Activated CD4-positive, alpha-beta memory T cell treated with anti-CD3 and anti-CD28 coated beads, Interleukin-2, amount 10 ng/mL, durations not matched to agents 7 days and 5 days (primary cell): Measurements from ENCODE around the gene ZNF208. TPM values are rescaled to one million over a fixed set of nuclear protein-coding genes. Genes with fewer than 3 reads are reported as not detected.
"Not testable (repeated sequence)": the region's sequence is repeated elsewhere in the genome, so short reads cannot be mapped to it uniquely, and the experiment has no call there.

Experiments used
- CTCF ChIA-PET: fragments of 350-600 bp; sonication (Branson Sonifier 250); formaldehyde crosslinking; loops from one replicate; lab custom pipeline; 2021; ENCODE audit warnings: antibody characterized with exemption, inconsistent platforms; lab: Charles Lee
- POLR2A ChIA-PET: fragments of 350-600 bp; sonication (Branson Sonifier 250); formaldehyde crosslinking; loops from one replicate; lab custom pipeline; 2021; ENCODE audit warnings: antibody characterized with exemption; lab: Charles Lee
- DNase-seq: peaks from one replicate; pipeline ENCODE4 v3.0.0-alpha.2; 2020
- H3K27ac Mint-ChIP-seq: one replicate; pipeline ENCODE4 v1.8.0; 2021; ENCODE audit warnings: mild to moderate bottlenecking, mixed read lengths
- H3K27me3 Mint-ChIP-seq: one replicate; pipeline ENCODE4 v1.8.0; 2021; ENCODE audit warnings: mixed read lengths
- H3K36me3 Mint-ChIP-seq: one replicate; pipeline ENCODE4 v1.8.0; 2021; ENCODE audit warnings: low read depth, mixed read lengths
- H3K4me1 Mint-ChIP-seq: one replicate; pipeline ENCODE4 v1.8.0; 2021; ENCODE audit warnings: mixed read lengths
- H3K4me3 Mint-ChIP-seq: one replicate; pipeline ENCODE4 v1.8.0; 2021; ENCODE audit warnings: mild to moderate bottlenecking, mixed read lengths
- H3K9me3 Mint-ChIP-seq: one replicate; pipeline ENCODE4 v1.8.0; 2021; ENCODE audit warnings: mixed read lengths
- total RNA-seq, 2 experiments: library from RNA; stranded (reverse); gene quantifications; one replicate each; pipeline ENCODE4 v1.2.3, GENCODE V29; 2021

ZNF208 gene
- total RNA-seq, 2 experiments from 2014 or later: 0.78 to 1.9 TPM

- CTCF ChIA-PET: no interaction called here
- Mint-ChIP-seq H3K27me3 (no peaks in the 10 kb centered on the region), H3K27ac (no peak overlapping the region), H3K9me3 (peaks cover 37% of the 10 kb centered on the region), H3K36me3 (no peaks in the 10 kb centered on the region), H3K4me3 (no peak overlapping the region), H3K4me1 (no peaks in the 10 kb centered on the region)
- no peak for DNase-seq
- POLR2A ChIA-PET: no interaction called here
Measured at GRCh38 chr19:21912654-21913053, 98.1 kb downstream of the ZNF208 start.

- Mint-ChIP-seq H3K4me3 (no peak overlapping the region), H3K36me3 (no peaks in the 10 kb centered on the region), H3K9me3 (peaks cover 36% of the 10 kb centered on the region), H3K27me3 (no peaks in the 10 kb centered on the region), H3K27ac (no peak overlapping the region), H3K4me1 (no peaks in the 10 kb centered on the region)
- POLR2A ChIA-PET: no interaction called here
- CTCF ChIA-PET: no interaction called here
- DNase-seq: no peak
Measured at GRCh38 chr19:21910318-21910717, 100.4 kb downstream of the ZNF208 start.

GRCh38 chr19:21908066-21908465, 102.7 kb downstream of the ZNF208 start:
- no peaks in the 10 kb centered on the region for H3K4me1 Mint-ChIP-seq
- POLR2A ChIA-PET: no interaction called here

GRCh38 chr19:21907516-21907915, 103.2 kb downstream of the ZNF208 start:
- ChIA-PET POLR2A (no interaction called here), CTCF (no interaction called here)

More at GRCh38 chr19:21908066-21908465, 102.7 kb downstream of the ZNF208 start:
- no peak for DNase-seq
- Mint-ChIP-seq H3K27me3 (no peaks in the 10 kb centered on the region), H3K4me3 (no peak overlapping the region), H3K36me3 (no peaks in the 10 kb centered on the region), H3K9me3 (peaks cover 47% of the 10 kb centered on the region), H3K27ac (no peak overlapping the region)
- CTCF ChIA-PET: no interaction called here

GRCh38 chr19:21902571-21902970, 108.2 kb downstream of the ZNF208 start:
- no peak overlapping the region for H3K27ac Mint-ChIP-seq
- no peaks in the 10 kb centered on the region for H3K36me3 Mint-ChIP-seq
- DNase-seq: no peak
- no peaks in the 10 kb centered on the region for H3K27me3 Mint-ChIP-seq
- CTCF ChIA-PET: no interaction called here
- POLR2A ChIA-PET: no interaction called here
- H3K4me1 Mint-ChIP-seq: no peaks in the 10 kb centered on the region
- peaks cover 51% of the 10 kb centered on the region for H3K9me3 Mint-ChIP-seq
- no peak overlapping the region for H3K4me3 Mint-ChIP-seq

More at GRCh38 chr19:21907516-21907915, 103.2 kb downstream of the ZNF208 start:
- H3K4me1 Mint-ChIP-seq: no peaks in the 10 kb centered on the region
- peaks cover 47% of the 10 kb centered on the region for H3K9me3 Mint-ChIP-seq
- H3K4me3 Mint-ChIP-seq: no peak overlapping the region
- H3K36me3 Mint-ChIP-seq: no peaks in the 10 kb centered on the region
- H3K27ac Mint-ChIP-seq: no peak overlapping the region
- no peaks in the 10 kb centered on the region for H3K27me3 Mint-ChIP-seq
- DNase-seq: no peak

GRCh38 chr19:21901861-21902260, 108.9 kb downstream of the ZNF208 start:
- H3K36me3 Mint-ChIP-seq: no peaks in the 10 kb centered on the region
- ChIA-PET POLR2A (no interaction called here), CTCF (no interaction called here)
- peaks cover 53% of the 10 kb centered on the region for H3K9me3 Mint-ChIP-seq
- H3K27me3 Mint-ChIP-seq: no peaks in the 10 kb centered on the region
- H3K4me1 Mint-ChIP-seq: no peaks in the 10 kb centered on the region
- H3K4me3 Mint-ChIP-seq: no peak overlapping the region
- no peak for DNase-seq
- H3K27ac Mint-ChIP-seq: no peak overlapping the region

- CTCF ChIA-PET: no interaction called here
- H3K4me3 Mint-ChIP-seq: no peak overlapping the region
- DNase-seq: no peak
- H3K27ac Mint-ChIP-seq: no peak overlapping the region
- H3K36me3 Mint-ChIP-seq: no peaks in the 10 kb centered on the region
- no peaks in the 10 kb centered on the region for H3K27me3 Mint-ChIP-seq
- peaks cover 49% of the 10 kb centered on the region for H3K9me3 Mint-ChIP-seq
- POLR2A ChIA-PET: no interaction called here
- no peaks in the 10 kb centered on the region for H3K4me1 Mint-ChIP-seq
Measured at GRCh38 chr19:21900401-21900800, 110.3 kb downstream of the ZNF208 start.

GRCh38 chr19:21891086-21891485, 119.7 kb downstream of the ZNF208 start:
- Mint-ChIP-seq H3K4me1 (no peaks in the 10 kb centered on the region), H3K27me3 (no peaks in the 10 kb centered on the region), H3K9me3 (peaks cover 33% of the 10 kb centered on the region), H3K36me3 (no peaks in the 10 kb centered on the region), H3K27ac (no peak overlapping the region), H3K4me3 (no peak overlapping the region)
- CTCF ChIA-PET: no interaction called here
- POLR2A ChIA-PET: no interaction called here
- no peak for DNase-seq

- H3K4me3 Mint-ChIP-seq, POLR2A ChIA-PET, H3K36me3 Mint-ChIP-seq, CTCF ChIA-PET, H3K27me3 Mint-ChIP-seq, H3K4me1 Mint-ChIP-seq, DNase-seq, H3K27ac Mint-ChIP-seq: not testable (repeated sequence)
- peaks cover 39% of the 10 kb centered on the region for H3K9me3 Mint-ChIP-seq
Measured at GRCh38 chr19:21890017-21890416, 120.7 kb downstream of the ZNF208 start.

GRCh38 chr19:21885516-21885915, 125.2 kb downstream of the ZNF208 start:
- CTCF ChIA-PET: not testable (repeated sequence)

GRCh38 chr19:21884786-21885185, 126.0 kb downstream of the ZNF208 start:
- DNase-seq, H3K4me3 Mint-ChIP-seq, POLR2A ChIA-PET, H3K27me3 Mint-ChIP-seq, CTCF ChIA-PET, H3K4me1 Mint-ChIP-seq, H3K27ac Mint-ChIP-seq, H3K36me3 Mint-ChIP-seq: not testable (repeated sequence)
- H3K9me3 Mint-ChIP-seq: peaks cover 51% of the 10 kb centered on the region

More at GRCh38 chr19:21885516-21885915, 125.2 kb downstream of the ZNF208 start:
- POLR2A ChIA-PET, H3K27ac Mint-ChIP-seq, DNase-seq, H3K36me3 Mint-ChIP-seq, H3K4me1 Mint-ChIP-seq, H3K4me3 Mint-ChIP-seq, H3K27me3 Mint-ChIP-seq: not testable (repeated sequence)
- H3K9me3 Mint-ChIP-seq: peaks cover 46% of the 10 kb centered on the region

- Mint-ChIP-seq H3K36me3 (no peaks in the 10 kb centered on the region), H3K4me3 (no peak overlapping the region), H3K27ac (no peak overlapping the region), H3K27me3 (no peaks in the 10 kb centered on the region), H3K4me1 (no peaks in the 10 kb centered on the region), H3K9me3 (peaks cover 45% of the 10 kb centered on the region)
- CTCF ChIA-PET: no interaction called here
- POLR2A ChIA-PET: no interaction called here
- DNase-seq: no peak
Measured at GRCh38 chr19:21883516-21883915, 127.2 kb downstream of the ZNF208 start.
